GM20431 (cell line): Measurements from ENCODE around the gene TENT4B.
"Not testable (repeated sequence)": the region's sequence is repeated elsewhere in the genome, so short reads cannot be mapped to it uniquely, and the experiment has no call there.

Experiments
- in situ Hi-C: fragments of 300-500 bp; cut with MseI, MboI; formaldehyde crosslinking; loops from one replicate; pipeline ENCODE4 v1.15.0; 2020; ENCODE audit warnings: low sequenced_read_pairs; ENCODE audit not compliant: unreplicated experiment

TENT4B gene

DNA sequence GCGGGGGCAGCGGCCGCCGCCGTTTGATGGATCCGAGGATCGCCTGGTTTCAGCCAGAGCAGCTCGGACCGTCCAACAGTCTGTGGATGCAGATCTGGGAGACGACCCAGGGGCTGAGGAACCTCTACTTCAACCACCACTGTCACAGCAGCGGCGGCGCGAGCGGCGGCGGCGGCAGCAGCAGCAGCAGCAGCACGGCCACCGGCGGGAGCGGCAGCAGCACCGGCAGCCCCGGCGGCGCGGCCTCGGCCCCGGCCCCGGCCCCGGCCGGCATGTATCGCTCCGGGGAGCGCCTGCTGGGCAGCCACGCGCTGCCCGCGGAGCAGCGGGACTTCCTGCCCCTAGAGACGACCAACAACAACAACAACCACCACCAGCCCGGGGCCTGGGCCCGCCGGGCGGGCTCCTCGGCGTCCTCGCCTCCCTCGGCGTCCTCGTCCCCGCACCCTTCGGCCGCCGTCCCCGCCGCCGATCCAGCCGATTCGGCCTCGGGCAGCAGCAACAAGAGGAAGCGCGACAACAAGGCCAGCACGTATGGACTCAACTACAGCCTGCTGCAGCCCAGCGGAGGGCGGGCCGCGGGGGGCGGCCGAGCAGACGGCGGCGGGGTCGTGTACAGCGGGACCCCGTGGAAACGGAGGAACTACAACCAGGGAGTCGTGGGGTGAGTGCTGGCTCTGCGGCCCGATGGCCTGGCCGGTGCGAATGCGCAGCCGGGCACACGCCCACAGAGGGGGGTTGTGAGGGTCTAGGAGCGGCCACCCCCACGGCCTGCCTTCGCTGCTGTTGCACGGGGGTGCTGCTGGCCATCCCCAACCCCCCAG is 702 bp downstream of the TENT4B start:
- in situ Hi-C loops, result loop anchor here (10.0 kb wide), 1 partner anchor 51 kb away; no protein-coding TSS in a partner anchor

DNA sequence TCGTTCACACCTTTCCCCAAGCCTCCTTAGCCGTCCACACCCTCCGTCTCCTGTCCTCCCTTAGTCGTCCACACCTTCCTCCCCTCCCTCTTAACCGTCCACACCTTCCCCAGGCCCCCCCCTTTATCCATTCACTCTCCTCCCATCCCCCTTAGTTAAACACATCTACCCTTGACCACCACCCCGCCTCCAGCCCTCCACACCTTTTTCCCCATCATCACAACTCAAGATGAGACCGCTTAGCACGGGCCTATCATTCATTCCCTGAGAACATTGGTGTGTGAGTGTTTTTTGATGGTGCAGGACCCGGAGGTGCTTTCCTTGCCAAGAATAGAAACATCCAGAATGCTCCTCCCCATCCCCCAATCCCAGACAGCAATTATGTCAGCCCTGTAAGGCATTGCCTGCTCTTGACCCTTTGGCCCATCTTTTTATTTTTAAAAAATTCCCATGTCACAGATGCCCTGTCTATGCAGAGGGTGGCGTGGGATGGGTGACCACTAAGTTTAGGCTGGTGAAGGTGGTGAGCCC is 1.4 kb downstream of the TENT4B start:
- in situ Hi-C loops, result loop anchor here (10.0 kb wide), 1 partner anchor 50 kb away; no protein-coding TSS in a partner anchor

DNA sequence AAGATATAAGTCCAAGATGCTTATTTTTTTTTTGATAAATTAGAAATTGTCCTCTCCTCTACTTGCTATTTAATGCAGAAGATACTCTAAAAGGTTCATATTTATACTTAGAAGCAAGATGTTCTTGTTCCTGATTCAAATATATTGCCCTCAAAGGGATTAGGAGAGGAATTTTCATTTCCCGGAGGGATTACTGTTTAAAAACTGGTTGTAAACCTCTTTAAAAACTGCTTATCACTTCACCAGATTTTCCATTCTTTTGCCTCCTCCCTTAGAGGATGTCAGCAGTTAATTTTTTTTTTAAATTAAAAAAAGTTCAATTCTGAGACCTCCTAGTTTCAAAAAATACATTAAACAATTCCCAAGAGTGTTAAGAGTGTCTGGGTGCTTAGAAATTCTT is 2.8 kb downstream of the TENT4B start:
- in situ Hi-C loops, result loop anchor here (10.0 kb wide), 1 partner anchor 49 kb away; no protein-coding TSS in a partner anchor

DNA sequence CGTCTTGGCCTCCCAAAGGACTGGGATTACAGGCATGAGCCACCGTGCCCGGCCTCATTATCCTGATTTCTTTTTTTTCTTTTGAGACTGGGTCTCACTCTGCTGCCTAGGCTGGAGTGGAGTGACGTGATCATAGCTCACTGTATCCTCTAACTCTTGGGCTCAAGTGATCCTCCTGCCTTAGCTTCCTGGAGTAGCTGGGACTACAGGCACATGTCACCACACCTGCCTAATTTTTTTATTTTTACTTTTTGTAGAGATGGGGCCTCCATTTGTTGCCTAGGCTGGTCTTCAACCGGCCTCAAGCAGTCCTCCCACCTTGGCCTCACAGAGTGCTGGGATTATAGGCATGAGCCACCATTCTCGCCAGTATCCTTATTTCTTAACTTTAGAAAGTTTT is 3.5 kb downstream of the TENT4B start:
- in situ Hi-C loops, result loop anchor here (10.0 kb wide), 1 partner anchor 48 kb away; no protein-coding TSS in a partner anchor

DNA sequence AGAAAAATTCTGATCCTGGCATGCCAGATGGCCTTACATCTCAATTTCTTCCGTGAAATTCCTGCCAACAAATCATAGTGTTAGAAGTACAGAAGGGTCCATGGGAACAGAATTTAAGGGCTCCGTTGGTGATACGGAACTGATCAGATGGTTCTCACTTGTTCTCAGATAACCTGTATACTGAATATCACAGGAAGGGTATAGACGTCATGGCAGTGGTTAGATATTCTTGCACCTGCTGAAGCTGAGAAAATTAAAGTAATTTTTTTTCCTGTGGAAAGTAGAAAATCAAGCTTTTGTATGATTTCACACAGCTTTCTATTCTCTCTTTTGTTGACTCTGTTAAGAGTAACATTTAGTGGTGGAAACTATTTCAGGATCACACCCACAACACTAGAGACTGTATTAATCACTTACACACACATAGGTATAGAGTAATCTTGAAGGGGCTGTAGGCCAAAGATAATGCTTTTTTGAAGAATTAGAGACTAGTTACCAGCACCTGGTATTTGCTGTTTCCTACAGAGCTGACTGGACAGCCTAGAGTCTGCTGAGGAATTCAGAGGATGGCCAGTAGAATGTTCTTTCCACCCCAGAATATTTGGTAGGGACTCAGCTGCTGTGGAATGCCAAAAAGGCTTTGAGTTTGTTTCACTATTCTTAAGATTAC is 7.5 kb downstream of the TENT4B start:
- in situ Hi-C loops, result no loop called here

DNA sequence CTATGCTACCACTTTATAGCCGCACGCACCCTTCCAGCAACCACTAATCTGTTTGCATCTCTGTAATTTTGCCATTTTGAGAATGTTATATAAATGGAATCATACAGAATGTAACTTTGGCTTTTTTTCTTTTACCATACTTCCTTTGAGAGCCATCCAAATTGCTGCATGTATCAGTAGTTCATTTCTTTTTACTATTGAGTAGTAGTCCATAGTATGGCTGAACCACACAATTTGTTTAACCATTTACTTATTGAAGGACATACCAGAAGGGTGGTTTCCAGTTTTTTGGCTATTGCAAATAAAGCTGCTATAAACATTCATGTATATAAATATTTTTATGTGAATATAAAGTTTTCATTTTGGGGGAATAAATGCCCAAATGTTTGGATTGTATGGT is 8.8 kb downstream of the TENT4B start:
- in situ Hi-C loops, result no loop called here

DNA sequence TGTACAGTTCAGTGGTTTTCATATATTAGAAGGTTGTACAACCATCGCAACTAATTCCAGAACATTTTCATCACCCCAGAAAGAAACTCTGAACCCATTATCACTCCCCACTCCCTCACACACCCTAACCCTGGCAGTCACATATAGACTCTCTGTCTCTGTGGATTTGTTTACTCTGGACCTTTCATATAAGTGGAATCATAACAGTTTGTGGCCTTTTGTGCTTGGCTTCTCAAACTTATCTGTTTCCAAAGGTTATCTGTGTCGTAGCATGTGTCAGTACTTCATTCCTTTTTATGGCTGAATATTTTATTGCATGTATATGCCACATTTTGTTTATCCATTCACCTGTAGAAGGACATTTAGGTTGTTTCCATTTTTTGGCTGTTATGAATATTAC is 12.4 kb downstream of the TENT4B start:
- in situ Hi-C loops, result no loop called here

DNA sequence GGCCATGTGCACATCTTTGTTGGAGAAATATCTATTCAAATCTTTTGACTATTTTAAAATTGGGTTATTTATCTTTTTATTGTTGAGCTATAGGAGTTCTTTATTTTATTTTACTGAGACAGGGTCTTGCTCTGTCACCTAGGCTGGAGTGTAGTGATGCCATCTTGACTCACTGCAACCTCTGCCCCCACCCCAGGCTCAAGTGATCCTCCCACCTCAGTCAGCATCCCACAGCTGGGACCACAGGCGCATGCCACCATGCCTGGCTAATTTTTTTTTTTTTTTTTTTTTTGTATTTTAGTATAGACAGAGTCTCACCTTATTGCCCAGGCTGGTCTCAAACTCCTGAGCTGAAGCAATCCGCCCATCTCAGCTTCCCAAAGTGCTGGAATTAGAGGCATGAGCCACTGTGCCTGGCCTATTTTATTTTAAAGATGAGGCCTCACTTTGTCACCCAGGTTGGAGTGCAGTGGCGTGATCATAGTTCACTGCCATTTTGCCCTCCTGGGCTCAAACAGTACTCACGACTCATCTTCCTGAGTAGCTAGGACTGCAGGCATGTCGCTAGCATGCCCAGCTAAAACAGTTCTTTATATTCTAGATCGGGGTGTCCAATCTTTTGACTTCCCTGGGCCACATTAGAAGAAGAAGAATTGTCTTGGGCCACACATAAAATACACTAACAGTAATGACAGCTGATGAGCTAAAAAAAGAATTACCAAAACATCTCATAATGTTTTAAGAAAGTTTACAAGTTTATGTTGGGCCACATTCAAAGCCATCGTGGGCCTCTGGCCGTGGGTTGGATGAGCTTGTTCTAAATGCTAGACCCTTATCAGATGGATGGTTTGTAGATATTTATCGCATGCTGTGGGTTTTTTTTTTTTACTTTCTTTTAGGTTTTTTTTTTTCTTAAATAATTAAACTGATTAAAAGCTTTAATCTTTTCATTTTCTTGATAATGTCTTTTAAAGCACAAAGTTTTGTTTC is 13.7 kb downstream of the TENT4B start:
- in situ Hi-C loops, result no loop called here

DNA sequence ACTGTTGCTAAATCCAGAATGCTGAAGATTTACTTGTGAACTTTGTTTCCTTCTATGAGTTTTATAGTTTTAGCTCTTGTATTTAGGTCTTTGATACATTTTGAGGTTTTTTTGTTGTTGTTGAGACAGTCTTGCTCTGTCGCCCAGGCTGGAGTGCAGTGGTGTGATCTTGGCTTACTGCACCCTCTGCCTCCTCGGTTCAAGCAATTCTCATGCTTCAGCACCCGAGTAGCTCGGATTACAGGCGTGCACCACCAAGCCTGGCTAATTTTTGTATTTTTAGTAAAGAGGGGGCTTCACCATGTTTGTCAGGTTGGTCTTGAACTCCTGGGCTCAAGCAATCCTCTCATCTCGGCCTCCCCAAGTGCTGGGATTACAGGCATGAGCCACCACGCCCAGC is 14.4 kb downstream of the TENT4B start:
- in situ Hi-C loops, result no loop called here

DNA sequence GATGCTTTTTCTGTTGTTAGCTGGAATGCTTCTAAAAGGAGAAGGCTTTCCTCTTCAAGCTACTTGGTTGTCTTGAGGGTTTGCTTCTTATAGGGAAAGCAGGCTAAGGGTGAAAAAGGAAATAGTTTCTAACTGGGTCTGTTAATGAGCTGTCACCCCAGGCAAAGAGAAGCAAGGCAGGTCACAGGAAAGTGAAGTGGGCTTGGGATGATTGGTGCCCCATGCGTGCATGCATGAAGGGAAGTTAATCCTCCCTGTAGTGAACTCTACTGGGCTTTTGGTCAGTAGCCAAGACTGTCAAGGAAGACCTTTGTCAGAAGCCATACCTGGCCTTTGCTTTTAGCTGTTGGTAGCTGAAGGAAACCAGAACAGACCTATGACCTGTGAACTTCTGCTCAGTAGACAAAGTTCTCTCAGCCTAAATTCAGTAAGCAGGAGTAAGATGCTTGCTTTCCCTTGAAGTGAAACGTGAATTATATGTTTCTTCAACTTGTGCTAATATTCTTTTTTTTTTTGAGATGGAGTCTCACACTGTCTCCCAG is 16.5 kb downstream of the TENT4B start:
- in situ Hi-C loops, result no loop called here

DNA sequence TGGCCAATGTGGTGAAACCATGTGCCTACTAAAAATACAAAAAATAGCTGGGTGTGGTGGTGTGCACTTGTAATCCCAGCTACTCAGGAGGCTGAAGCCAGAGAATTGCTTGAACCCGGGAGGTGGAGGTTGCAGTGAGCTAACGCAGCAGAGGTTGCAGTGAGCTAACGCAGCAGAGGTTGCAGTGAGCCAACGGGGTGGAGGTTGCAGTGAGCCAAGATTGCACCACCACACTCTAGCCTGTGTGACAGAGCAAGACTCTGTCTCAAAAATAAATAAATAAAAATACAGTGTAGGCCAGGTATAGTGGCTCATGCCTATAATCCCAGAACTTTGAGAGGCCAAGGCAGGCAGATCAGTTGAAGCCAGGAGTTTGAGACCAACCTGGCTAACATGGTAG is 18.7 kb downstream of the TENT4B start:
- in situ Hi-C loops, result not testable (repeated sequence)

DNA sequence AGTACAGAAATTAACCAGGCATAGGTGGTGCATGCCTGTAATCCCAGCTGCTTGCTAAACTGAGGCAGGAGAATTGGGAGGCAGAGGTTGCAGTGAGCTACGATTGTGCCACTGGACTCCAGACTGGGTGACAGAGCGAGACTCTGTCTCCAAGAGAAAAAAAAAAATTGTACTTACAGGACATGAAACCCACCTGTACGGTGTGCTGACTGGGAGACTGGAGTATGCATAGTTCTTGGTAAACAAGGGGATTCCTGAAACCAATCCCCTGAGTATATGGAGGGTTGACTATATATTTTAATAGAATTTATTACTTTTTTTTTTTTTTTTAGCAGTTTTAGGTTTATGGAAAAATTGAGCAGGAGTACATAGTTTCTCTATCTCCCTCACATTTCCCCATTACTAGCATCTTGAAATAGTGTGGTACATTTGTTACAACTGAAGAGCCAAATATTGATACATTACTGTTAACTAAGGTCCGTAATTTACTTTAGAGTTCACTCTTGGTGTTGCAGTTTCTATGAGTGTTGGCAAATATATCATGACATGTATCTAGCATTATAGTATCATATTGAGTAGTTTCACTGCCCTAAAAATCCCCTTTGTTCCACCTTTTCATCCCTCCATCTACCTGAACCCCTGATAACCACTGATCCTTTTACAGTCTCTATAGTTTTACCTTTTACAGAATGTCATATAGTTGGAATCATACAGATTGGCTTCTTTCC is 19.3 kb downstream of the TENT4B start:
- in situ Hi-C loops, result no loop called here

DNA sequence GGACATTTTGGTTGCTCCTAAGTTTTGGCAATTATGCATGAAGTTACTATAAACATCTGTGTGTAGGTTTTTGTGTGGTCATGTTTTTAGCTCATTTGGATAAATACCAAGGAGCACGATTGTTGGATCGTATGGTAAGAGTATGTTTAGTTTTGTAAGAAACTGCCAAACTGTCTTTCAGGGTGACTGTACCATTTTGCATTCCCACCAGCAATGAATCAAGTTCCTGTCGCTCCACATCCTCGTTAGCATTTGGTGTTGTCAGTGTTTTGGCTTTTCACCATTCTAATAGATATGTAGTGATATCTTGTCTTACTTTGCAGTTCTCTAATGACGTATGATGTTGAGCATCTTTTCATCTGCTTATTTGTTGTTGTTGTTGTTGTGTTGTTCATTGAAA is 20.2 kb downstream of the TENT4B start:
- in situ Hi-C loops, result no loop called here

DNA sequence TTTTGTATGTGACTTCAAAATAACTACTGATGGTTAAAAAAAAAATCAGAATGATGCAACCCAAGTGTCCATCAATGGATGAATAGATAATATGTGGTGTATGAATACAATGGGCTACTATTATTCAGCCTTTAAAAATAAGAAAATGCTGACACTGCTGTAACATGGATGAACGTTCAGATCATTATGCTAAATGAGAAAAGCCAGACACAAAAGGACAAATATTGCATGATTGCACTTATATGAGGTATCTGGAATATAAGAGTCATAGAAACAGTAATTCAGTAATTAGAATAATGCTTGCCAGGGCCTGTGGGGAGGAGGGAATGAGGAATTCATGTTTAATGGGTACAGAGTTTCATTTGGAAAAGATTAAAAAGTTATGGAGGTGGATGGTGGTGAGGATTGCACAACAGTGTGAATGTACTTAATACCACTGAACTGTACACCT is 25.4 kb downstream of the TENT4B start:
- in situ Hi-C loops, result no loop called here

DNA sequence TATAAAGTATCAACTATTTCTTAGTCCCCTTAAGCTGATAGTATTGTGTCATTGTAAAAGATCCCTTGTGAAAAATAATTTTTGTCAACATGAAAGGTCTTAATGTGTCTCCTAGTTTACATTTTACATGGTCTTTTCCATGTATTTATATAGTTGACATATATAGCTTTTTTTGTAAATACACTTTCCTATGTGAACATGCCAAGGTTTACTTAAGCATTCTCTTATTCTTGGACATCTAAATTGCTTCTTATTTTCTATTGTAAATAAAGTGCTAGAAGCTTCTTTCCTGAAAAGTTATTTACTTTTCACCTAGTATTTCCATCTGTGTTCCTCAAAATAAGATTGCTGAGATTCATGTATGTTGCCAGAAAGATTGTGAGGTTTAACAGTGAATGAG is 29.3 kb downstream of the TENT4B start:
- in situ Hi-C loops, result no loop called here

DNA sequence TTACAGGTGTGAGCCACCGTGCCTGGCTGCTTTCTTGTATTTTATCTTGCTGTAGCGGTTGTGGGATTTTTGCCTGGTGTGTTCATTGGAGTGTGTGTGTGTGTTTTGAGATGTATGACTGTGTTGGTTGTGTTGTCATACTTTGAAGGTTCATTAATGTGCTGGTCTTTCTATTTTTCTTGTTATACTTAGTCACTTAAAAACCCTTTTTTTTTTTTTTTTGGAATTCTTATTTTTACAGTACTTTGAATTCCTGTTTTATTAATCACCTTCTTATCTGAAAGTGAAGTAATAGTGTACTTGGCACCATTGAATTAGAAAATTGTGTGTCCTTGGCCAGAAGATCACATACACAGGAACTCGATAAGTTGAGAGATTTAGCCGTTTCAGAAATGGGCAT is 30.2 kb downstream of the TENT4B start:
- in situ Hi-C loops, result no loop called here

DNA sequence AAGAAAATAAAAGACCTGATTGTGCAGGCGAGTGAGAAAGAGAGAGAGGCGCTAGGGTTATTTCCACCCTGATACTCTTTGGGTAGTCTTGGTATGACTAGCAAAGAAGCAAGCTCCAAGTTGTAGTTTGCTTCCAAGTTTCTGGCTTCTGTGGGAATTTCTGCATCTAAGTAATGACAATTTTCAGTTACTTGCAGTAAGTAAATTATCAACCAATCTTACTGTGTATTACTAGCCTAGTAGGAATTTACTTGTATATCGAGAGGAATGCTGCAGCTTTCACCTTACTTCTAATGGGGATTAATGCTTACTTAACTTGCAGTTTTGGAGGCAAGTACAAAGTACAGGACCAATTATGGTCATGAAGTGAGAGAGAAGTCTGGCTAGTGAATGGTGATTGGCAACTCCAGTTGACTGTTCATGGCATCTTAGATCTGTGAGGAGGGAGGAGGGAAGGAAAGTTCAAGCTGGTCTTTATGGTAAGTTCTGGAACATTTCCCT is 31.9 kb downstream of the TENT4B start:
- in situ Hi-C loops, result no loop called here

DNA sequence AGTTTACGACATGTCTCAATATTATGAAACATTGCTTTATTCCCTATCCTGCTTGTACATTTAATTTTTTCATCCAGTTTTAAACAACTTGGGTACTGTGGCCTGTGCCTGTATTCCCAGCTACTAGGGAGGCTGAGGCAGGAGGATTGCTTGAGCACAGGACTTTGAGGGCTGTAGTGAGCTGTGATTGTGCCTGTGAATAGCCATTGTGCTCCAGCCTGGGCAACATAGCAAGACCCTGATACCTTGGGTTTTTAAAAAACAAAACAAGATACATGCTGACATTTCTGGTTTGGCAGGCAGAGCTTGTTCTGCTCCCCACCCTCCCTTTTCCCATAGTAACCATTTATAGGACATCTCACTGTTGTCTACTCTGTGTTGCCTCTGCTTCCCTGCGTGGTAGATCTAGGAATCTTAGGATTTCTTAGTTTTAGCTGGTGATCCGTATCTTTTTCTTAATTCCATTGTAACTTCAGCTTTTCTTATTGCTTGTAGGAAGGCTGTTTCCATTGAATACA is 35.6 kb downstream of the TENT4B start:
- in situ Hi-C loops, result no loop called here

DNA sequence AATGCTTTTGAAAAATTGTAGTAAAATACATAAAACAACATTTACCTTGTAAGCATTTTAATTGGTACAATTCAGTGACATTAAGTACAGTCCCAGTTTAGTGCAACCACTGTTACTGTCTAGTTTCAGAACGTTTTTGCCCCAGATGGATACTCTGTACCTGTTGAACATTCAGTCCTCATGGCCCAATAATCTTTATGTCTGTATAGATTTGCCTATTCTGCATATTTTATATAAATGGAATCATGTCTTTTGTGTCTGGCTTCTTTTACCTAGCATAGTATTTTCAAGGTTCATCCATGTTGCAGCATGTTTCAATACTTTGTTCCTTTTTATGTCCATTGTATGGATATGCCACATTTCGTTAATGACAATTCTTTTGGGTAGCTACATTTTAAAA is 37.2 kb downstream of the TENT4B start:
- in situ Hi-C loops, result no loop called here
